Measurements from ENCODE around the gene TEKT3.

- TF ChIP-seq, protein P1, sequence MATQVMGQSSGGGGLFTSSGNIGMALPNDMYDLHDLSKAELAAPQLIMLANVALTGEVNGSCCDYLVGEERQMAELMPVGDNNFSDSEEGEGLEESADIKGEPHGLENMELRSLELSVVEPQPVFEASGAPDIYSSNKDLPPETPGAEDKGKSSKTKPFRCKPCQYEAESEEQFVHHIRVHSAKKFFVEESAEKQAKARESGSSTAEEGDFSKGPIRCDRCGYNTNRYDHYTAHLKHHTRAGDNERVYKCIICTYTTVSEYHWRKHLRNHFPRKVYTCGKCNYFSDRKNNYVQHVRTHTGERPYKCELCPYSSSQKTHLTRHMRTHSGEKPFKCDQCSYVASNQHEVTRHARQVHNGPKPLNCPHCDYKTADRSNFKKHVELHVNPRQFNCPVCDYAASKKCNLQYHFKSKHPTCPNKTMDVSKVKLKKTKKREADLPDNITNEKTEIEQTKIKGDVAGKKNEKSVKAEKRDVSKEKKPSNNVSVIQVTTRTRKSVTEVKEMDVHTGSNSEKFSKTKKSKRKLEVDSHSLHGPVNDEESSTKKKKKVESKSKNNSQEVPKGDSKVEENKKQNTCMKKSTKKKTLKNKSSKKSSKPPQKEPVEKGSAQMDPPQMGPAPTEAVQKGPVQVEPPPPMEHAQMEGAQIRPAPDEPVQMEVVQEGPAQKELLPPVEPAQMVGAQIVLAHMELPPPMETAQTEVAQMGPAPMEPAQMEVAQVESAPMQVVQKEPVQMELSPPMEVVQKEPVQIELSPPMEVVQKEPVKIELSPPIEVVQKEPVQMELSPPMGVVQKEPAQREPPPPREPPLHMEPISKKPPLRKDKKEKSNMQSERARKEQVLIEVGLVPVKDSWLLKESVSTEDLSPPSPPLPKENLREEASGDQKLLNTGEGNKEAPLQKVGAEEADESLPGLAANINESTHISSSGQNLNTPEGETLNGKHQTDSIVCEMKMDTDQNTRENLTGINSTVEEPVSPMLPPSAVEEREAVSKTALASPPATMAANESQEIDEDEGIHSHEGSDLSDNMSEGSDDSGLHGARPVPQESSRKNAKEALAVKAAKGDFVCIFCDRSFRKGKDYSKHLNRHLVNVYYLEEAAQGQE (IDR thresholded peaks at IDR 0.05; ENCODE audit: low read depth) = no peak
- TF ChIP-seq FOXM1 (IDR thresholded peaks at IDR 0.05; ENCODE audit: borderline replicate concordance, low read depth) = no peak
- TF ChIP-seq EP300 (IDR thresholded peaks at IDR 0.05; ENCODE audit: borderline replicate concordance) = no peak
- TF ChIP-seq NFIC (IDR thresholded peaks at IDR 0.05) = no peak
- no peak for TF ChIP-seq ZBTB7A (IDR thresholded peaks at IDR 0.05; ENCODE audit: low read depth)
- no peak for TF ChIP-seq MAX (IDR thresholded peaks at IDR 0.05)
- TF ChIP-seq, protein P2, sequence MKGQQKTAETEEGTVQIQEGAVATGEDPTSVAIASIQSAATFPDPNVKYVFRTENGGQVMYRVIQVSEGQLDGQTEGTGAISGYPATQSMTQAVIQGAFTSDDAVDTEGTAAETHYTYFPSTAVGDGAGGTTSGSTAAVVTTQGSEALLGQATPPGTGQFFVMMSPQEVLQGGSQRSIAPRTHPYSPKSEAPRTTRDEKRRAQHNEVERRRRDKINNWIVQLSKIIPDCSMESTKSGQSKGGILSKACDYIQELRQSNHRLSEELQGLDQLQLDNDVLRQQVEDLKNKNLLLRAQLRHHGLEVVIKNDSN (IDR thresholded peaks at IDR 0.05) = no peak
- TF ChIP-seq EGR1 (IDR thresholded peaks at IDR 0.05) = no peak
- TF ChIP-seq TCF12 (IDR thresholded peaks at IDR 0.05; ENCODE audit: low read depth) = no peak
- no peak for TF ChIP-seq TAF1 (IDR thresholded peaks at IDR 0.05; ENCODE audit: low read depth)
- no peak for TF ChIP-seq YY1 (IDR thresholded peaks at IDR 0.05; ENCODE audit: low read depth)
- no peak for TF ChIP-seq RAD21 (IDR thresholded peaks at IDR 0.05; ENCODE audit: low read depth)
- TF ChIP-seq CEBPB (IDR thresholded peaks at IDR 0.05) = no peak
- no peak for TF ChIP-seq TEAD4 (IDR thresholded peaks at IDR 0.05)
Observed at GRCh38 chr17:15382914-15383313, 41.5 kb upstream of the TEKT3 start.

Data from Ishikawa (cell line).